SU-DHL-6 (cell line): ENCODE data around the gene MYMK.
A peak's percentile ranks its signal among the peaks of the same experiment; 100 is the strongest.

ENCODE experiments used
- H2AFZ ChIP-seq: fragments of 200-600 bp; sonication (generic); 2 replicates; pipeline ENCODE4 v1.6.1; 2014; ENCODE audit warnings: low read depth, mild to moderate bottlenecking, moderate library complexity, mixed read lengths, antibody characterized with exemption, low read length; ENCODE audit not compliant: severe bottlenecking
- H3F3A ChIP-seq: fragments of 200-600 bp; shearing (Covaris generic); 2 replicates; pipeline ENCODE4 v1.6.0; 2016; ENCODE audit warnings: antibody characterized with exemption, mild to moderate bottlenecking; ENCODE audit not compliant: insufficient read depth
- H3K27ac ChIP-seq: fragments of 200-600 bp; sonication (generic); 2 replicates; pipeline ENCODE4 v1.5.1; 2016; ENCODE audit warnings: low read depth, mild to moderate bottlenecking, low read length, moderate library complexity, mixed read lengths
- H3K27me3 ChIP-seq: fragments of 200-600 bp; sonication (generic), shearing (Covaris generic); 2 replicates; pipeline ENCODE4 v1.6.0; 2014; ENCODE audit warnings: mild to moderate bottlenecking, low read length
- H3K36me3 ChIP-seq: fragments of 200-600 bp; sonication (generic); 2 replicates; pipeline ENCODE4 v1.6.1; 2014; ENCODE audit warnings: mild to moderate bottlenecking, low read length, mixed read lengths
- H3K4me2 ChIP-seq: fragments of 300-600, 200-600 bp; shearing (Covaris generic), sonication (generic); 2 replicates; pipeline ENCODE4 v1.6.0; 2014; ENCODE audit warnings: low read length, low read depth, mild to moderate bottlenecking; ENCODE audit not compliant: poor library complexity, severe bottlenecking
- H3K4me3 ChIP-seq: fragments of 200-600 bp; sonication (generic); 2 replicates; pipeline ENCODE4 v1.5.1; 2014; ENCODE audit warnings: antibody characterized with exemption, low read length, mild to moderate bottlenecking, mixed read lengths; ENCODE audit not compliant: insufficient read depth, poor library complexity, severe bottlenecking
- H3K79me2 ChIP-seq: fragments of 200-600 bp; sonication (generic); 2 replicates; pipeline ENCODE4 v1.6.1; 2014; ENCODE audit warnings: mild to moderate bottlenecking, low read length, moderate library complexity; ENCODE audit not compliant: insufficient read depth
- H3K9ac ChIP-seq: fragments of 200-600 bp; sonication (generic); 2 replicates; pipeline ENCODE4 v1.7.0; 2014; ENCODE audit warnings: mild to moderate bottlenecking, low read length
- H3K9me2 ChIP-seq: fragments of 200-600 bp; sonication (generic); replicated peaks from 2 replicates; pipeline ENCODE4 v1.6.1; 2014; ENCODE audit warnings: low read length; ENCODE audit not compliant: insufficient read depth
- H3K9me3 ChIP-seq: fragments of 200-600 bp; sonication (generic); 2 replicates; pipeline ENCODE4 v1.6.1; 2014; ENCODE audit warnings: low read length, mixed read lengths; ENCODE audit not compliant: insufficient read depth
- H4K20me1 ChIP-seq: fragments of 200-600 bp; sonication (generic); 2 replicates; pipeline ENCODE4 v1.6.1; 2014; ENCODE audit warnings: low read depth, mild to moderate bottlenecking, antibody characterized with exemption, low read length, moderate library complexity, mixed read lengths
- CTCF ChIP-seq: fragments of 200-600 bp; sonication (generic); IDR thresholded peaks from one replicate; pipeline ENCODE4 v1.5.1; 2017; ENCODE audit warnings: antibody characterized with exemption, mild to moderate bottlenecking, low read length, moderate library complexity; ENCODE audit not compliant: insufficient read depth, poor library complexity, severe bottlenecking
- EZH2phosphoT487 ChIP-seq: fragments of 200-600 bp; sonication (generic), shearing (Covaris generic); conservative IDR thresholded peaks from 2 replicates; pipeline ENCODE4 v1.6.1; 2018; ENCODE audit warnings: mild to moderate bottlenecking, antibody characterized with exemption, low read length, moderate library complexity, mixed read lengths

The MYMK gene

GRCh38 chr9:133532937-133533668, 8.3 kb upstream of the MYMK start:
- no peaks in the 10 kb centered on the region for H3K36me3 ChIP-seq
- H3K79me2 ChIP-seq = no peaks in the 10 kb centered on the region
- H3K9me3 ChIP-seq = no peaks in the 10 kb centered on the region
- H3K27ac ChIP-seq = no peak overlapping the region
- no peak overlapping the region for H3K4me2 ChIP-seq
- no peak overlapping the region for H2AFZ ChIP-seq
- TF ChIP-seq EZH2phosphoT487 (no peak), CTCF (peak; percentile 30)
- no peaks in the 10 kb centered on the region for H3K9me2 ChIP-seq
- no peaks in the 10 kb centered on the region for H4K20me1 ChIP-seq
- H3K27me3 ChIP-seq = no peaks in the 10 kb centered on the region
- H3K9ac ChIP-seq = no peak overlapping the region
- no peaks in the 10 kb centered on the region for H3F3A ChIP-seq
- H3K4me3 ChIP-seq = no peak overlapping the region

DNA sequence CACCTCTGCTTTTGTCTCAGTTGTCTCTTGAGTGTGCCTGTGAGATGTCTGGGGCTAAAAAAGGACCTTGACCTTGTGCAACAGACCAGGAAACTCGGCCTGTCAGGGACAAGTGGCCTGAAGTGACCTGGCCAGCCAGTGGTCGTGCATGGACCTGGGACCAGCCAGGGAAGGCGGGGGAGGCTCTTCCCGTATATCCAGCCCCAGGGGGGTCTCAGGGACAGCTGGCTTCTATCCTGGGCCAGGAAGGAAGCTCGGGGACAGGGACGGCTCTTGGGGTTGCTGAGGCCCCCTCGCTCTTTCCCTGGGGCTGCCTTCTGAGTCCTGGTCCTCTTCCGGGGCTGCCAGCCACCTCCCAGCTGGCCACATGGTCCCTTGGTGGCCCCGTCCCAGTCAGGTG, 6.5 kb upstream of the MYMK start:
- Histone ChIP-seq H3K79me2 (no peaks in the 10 kb centered on the region), H3K9me2 (no peaks in the 10 kb centered on the region), H3K9me3 (no peaks in the 10 kb centered on the region), H3F3A (no peaks in the 10 kb centered on the region), H3K9ac (no peak overlapping the region), H3K4me3 (no peak overlapping the region), H4K20me1 (no peaks in the 10 kb centered on the region), H3K4me2 (no peak overlapping the region), H3K36me3 (no peaks in the 10 kb centered on the region), H3K27me3 (no peaks in the 10 kb centered on the region), H3K27ac (no peak overlapping the region), H2AFZ (no peak overlapping the region)
- TF ChIP-seq CTCF (no peak), EZH2phosphoT487 (no peak)

DNA sequence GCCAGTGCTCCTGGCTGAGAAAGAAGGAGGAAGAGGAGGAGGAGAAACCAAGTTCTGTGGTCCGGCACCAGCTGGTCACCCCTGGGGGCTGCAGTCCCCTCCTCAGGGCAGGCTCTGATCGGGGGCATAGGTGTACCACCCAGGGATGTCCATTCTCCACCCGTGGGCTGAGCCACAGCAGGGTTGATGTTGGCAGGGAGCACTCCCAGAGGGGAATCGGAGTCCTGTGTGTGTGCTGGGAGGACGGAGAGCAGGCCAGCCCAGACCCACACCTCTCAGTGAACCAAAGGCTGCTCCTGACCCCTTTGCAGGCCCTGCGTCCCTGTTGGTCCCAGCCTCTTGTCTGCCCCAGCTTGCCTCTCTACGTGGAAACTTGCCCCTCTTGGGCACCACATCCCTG, 5.1 kb upstream of the MYMK start:
- no peak overlapping the region for H2AFZ ChIP-seq
- no peaks in the 10 kb centered on the region for H3K36me3 ChIP-seq
- no peak overlapping the region for H3K9ac ChIP-seq
- no peaks in the 10 kb centered on the region for H3K9me2 ChIP-seq
- no peak for TF ChIP-seq EZH2phosphoT487
- no peaks in the 10 kb centered on the region for H4K20me1 ChIP-seq
- no peak overlapping the region for H3K4me3 ChIP-seq
- H3K4me2 ChIP-seq = no peak overlapping the region
- no peaks in the 10 kb centered on the region for H3F3A ChIP-seq
- H3K27ac ChIP-seq = no peak overlapping the region
- H3K79me2 ChIP-seq = no peaks in the 10 kb centered on the region
- H3K27me3 ChIP-seq = no peaks in the 10 kb centered on the region
- H3K9me3 ChIP-seq = no peaks in the 10 kb centered on the region

- Histone ChIP-seq H2AFZ (no peak overlapping the region), H3F3A (no peaks in the 10 kb centered on the region), H4K20me1 (no peaks in the 10 kb centered on the region), H3K27ac (no peak overlapping the region), H3K79me2 (no peaks in the 10 kb centered on the region), H3K9ac (no peak overlapping the region), H3K9me3 (no peaks in the 10 kb centered on the region), H3K36me3 (no peaks in the 10 kb centered on the region), H3K4me3 (no peak overlapping the region), H3K27me3 (no peaks in the 10 kb centered on the region), H3K4me2 (no peak overlapping the region), H3K9me2 (no peaks in the 10 kb centered on the region)
- TF ChIP-seq CTCF = no peak
- no peak for TF ChIP-seq EZH2phosphoT487
These were observed 4.7 kb upstream of the MYMK start for GRCh38 chr9:133529457-133529856.
